HepG2 (cell line): ENCODE measurements around the gene LMX1B.

Experiments
- HNF4A ChIP-seq: sonication (generic); formaldehyde crosslinking; IDR thresholded peaks from 2 replicates; pipeline ENCODE4 v1.4.0; 2020; ENCODE audit warnings: missing genetic modification reagents
- MLLT10 ChIP-seq: sonication (generic); formaldehyde crosslinking; IDR thresholded peaks from 2 replicates; pipeline ENCODE4 v1.4.0; 2020; ENCODE audit warnings: missing genetic modification reagents
- MXI1 ChIP-seq: IDR thresholded peaks from 3 replicates; pipeline ENCODE4 v1.6.1; 2012; ENCODE audit warnings: low read depth, low read length, inconsistent platforms, borderline replicate concordance
- NR2C2 ChIP-seq: sonication (generic); formaldehyde crosslinking; IDR thresholded peaks from 2 replicates; pipeline ENCODE4 v1.4.0; 2020; ENCODE audit warnings: missing genetic modification reagents, mild to moderate bottlenecking, moderate library complexity, borderline replicate concordance
- TAF1 ChIP-seq: sonication (generic); formaldehyde crosslinking; IDR thresholded peaks from 2 replicates; pipeline ENCODE4 v1.4.0; 2020; ENCODE audit warnings: missing genetic modification reagents
- ZNF567 ChIP-seq: sonication (generic); formaldehyde crosslinking; IDR thresholded peaks from 2 replicates; pipeline ENCODE4 v1.8.1; 2023; ENCODE audit warnings: mild to moderate bottlenecking, missing genetic modification reagents, borderline replicate concordance
- ZNF777 ChIP-seq: sonication (generic); formaldehyde crosslinking; IDR thresholded peaks from 2 replicates; pipeline ENCODE4 v1.4.0; 2020; ENCODE audit warnings: missing genetic modification reagents
- ZSCAN29 ChIP-seq: sonication (generic); formaldehyde crosslinking; conservative IDR thresholded peaks from 2 replicates; pipeline ENCODE4 v1.4.0; 2020; ENCODE audit warnings: mild to moderate bottlenecking, missing genetic modification reagents
- TF ChIP-seq, protein P1 (sequence below): IDR thresholded peaks from 2 replicates; pipeline ENCODE4 v1.6.1; 2012; ENCODE audit warnings: inconsistent platforms
- TF ChIP-seq, protein P2 (sequence below): sonication (generic); formaldehyde crosslinking; IDR thresholded peaks from 2 replicates; pipeline ENCODE4 v1.8.1; 2023; ENCODE audit warnings: mild to moderate bottlenecking, missing genetic modification reagents, borderline replicate concordance

DNA sequence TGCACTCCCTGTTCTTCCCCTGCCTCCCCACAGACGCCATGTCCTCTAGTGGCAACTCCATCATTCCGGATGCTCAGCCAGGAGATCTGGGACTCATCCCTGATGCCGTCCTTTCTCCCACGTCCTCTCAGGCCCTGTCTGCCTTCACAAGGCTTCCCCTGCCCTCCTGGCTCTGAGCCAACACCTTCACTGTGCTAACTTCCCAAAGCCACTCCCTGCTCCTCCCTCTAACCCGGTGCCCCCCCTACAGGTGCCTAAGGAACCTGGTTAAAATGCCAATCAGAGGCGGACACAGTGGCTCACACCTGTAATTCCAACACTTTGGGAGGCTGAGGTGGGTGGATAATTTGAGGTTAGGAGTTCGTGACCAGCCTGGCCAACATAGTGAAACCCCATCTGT lies 67.6 kb downstream of the LMX1B start:
- TF ChIP-seq NR2C2 (no peak), HNF4A (CRISPR knock-in tag) (no peak), MLLT10 (CRISPR knock-in tag) (no peak), ZNF777 (no peak), MXI1 (no peak), ZNF567 (CRISPR knock-in tag) (no peak), TAF1 (CRISPR knock-in tag) (no peak), ZSCAN29 (CRISPR knock-in tag) (no peak)
- TF ChIP-seq, protein P1, sequence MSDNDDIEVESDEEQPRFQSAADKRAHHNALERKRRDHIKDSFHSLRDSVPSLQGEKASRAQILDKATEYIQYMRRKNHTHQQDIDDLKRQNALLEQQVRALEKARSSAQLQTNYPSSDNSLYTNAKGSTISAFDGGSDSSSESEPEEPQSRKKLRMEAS: no peak
- TF ChIP-seq, protein P2, sequence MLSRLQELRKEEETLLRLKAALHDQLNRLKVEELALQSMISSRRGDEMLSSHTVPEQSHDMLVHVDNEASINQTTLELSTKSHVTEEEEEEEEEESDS: no peak
